H1 (cell line): Measurements from ENCODE around the gene PITRM1.

ENCODE experiments used
- CEBPB ChIP-seq: IDR thresholded peaks from 2 replicates; pipeline ENCODE4 v1.6.1; 2012; ENCODE audit warnings: low read depth, low read length
- CHD2 ChIP-seq: IDR thresholded peaks from 2 replicates; pipeline ENCODE4 v1.6.1; 2012; ENCODE audit warnings: low read length, improper control_type of control experiment
- CTCF ChIP-seq, 3 experiments: IDR thresholded peaks; 1 replicate in 2 of 3; 2 replicates in 1 of 3; pipeline versions ENCODE4 v1.5.1 to v1.6.1; 2011; ENCODE audit warnings: low read length in 3 of 3, mild to moderate bottlenecking in 3 of 3, inconsistent platforms in 2 of 3, low read depth in 1 of 3, moderate library complexity in 1 of 3; ENCODE audit not compliant: insufficient read depth in 1 of 3; ENCODE audit errors: control extremely low read depth in 1 of 3
- FOSL1 ChIP-seq: IDR thresholded peaks from 2 replicates; pipeline ENCODE4 v1.6.1; 2011; ENCODE audit warnings: mild to moderate bottlenecking, low read depth, low read length, moderate library complexity; ENCODE audit not compliant: insufficient read depth
- KDM1A ChIP-seq: fragments of 200-600, 300-600 bp; sonication (generic); IDR thresholded peaks from 2 replicates; pipeline ENCODE4 v1.7.1; 2016; ENCODE audit warnings: mild to moderate bottlenecking, low read length, borderline replicate concordance
- RBBP5 ChIP-seq: IDR thresholded peaks from 2 replicates; pipeline ENCODE4 v1.7.1; 2012; ENCODE audit warnings: low read depth, mild to moderate bottlenecking, inconsistent platforms, low read length, moderate library complexity, borderline replicate concordance
- RFX5 ChIP-seq: IDR thresholded peaks from 2 replicates; pipeline ENCODE4 v1.6.1; 2011; ENCODE audit warnings: low read depth, low read length, improper control_type of control experiment, borderline replicate concordance
- SIN3A ChIP-seq, 2 experiments: IDR thresholded peaks in 1 of 2; conservative IDR thresholded peaks in 1 of 2; 2 replicates each; pipeline ENCODE4 v1.6.1; 2011 to 2012; ENCODE audit warnings: low read length in 2 of 2, improper control_type of control experiment in 1 of 2, low read depth in 1 of 2, mild to moderate bottlenecking in 1 of 2
- SP1 ChIP-seq: IDR thresholded peaks from 2 replicates; pipeline ENCODE4 v1.6.1; 2011; ENCODE audit warnings: low read depth, low read length
- SP2 ChIP-seq: IDR thresholded peaks from 2 replicates; pipeline ENCODE4 v1.6.1; 2012; ENCODE audit warnings: mild to moderate bottlenecking, low read length, inconsistent platforms
- SRF ChIP-seq: IDR thresholded peaks from 2 replicates; pipeline ENCODE4 v1.6.1; 2011; ENCODE audit warnings: mild to moderate bottlenecking, low read depth, low read length, moderate library complexity
- YY1 ChIP-seq: IDR thresholded peaks from 2 replicates; pipeline ENCODE4 v1.6.1; 2011; ENCODE audit warnings: low read depth, mild to moderate bottlenecking, low read length
- ZNF274 ChIP-seq: IDR thresholded peaks from 2 replicates; pipeline ENCODE4 v1.7.0; 2012; ENCODE audit warnings: low read length, borderline replicate concordance; ENCODE audit errors: extremely low read depth

- no peak for TF ChIP-seq CHD2
- TF ChIP-seq CTCF (IDR thresholded peaks at IDR 0.05; ENCODE audit: control extremely low read depth in 1 of 3, insufficient read depth in 1 of 3, low read depth in 1 of 3, low read length in 3 of 3) = no peak
- no peak for TF ChIP-seq SP2
- no peak for TF ChIP-seq FOSL1
- no peak for TF ChIP-seq RFX5
- TF ChIP-seq SIN3A (conservative IDR thresholded peaks at IDR 0.05 in 1 of 2, IDR thresholded peaks at IDR 0.05 in 1 of 2; ENCODE audit: low read depth in 1 of 2, low read length in 2 of 2) = no peak
- TF ChIP-seq CEBPB = no peak
- no peak for TF ChIP-seq RBBP5
- TF ChIP-seq SP1 = no peak
- no peak for TF ChIP-seq KDM1A
- TF ChIP-seq YY1 = no peak
- TF ChIP-seq SRF = no peak
- no peak for TF ChIP-seq ZNF274
Observed at GRCh38 chr10:3129581-3130340, 42.8 kb downstream of the PITRM1 start.
